HepG2 (cell line): ENCODE measurements around the gene VAMP2. TPM values are rescaled to one million over a fixed set of nuclear protein-coding genes. Genes with fewer than 3 reads are reported as not detected.
A peak's percentile ranks its signal among the peaks of the same experiment; 100 is the strongest.

Experiments
- ARNT2 ChIP-seq: sonication (generic); formaldehyde crosslinking; IDR thresholded peaks from 2 replicates; pipeline ENCODE4 v1.8.0; 2022; ENCODE audit warnings: mild to moderate bottlenecking, low read depth, missing genetic modification reagents, moderate library complexity
- ATF3 ChIP-seq: sonication (generic); formaldehyde crosslinking; IDR thresholded peaks from 2 replicates; pipeline ENCODE4 v1.4.0; 2020; ENCODE audit warnings: missing genetic modification reagents
- HDAC1 ChIP-seq: sonication (generic); formaldehyde crosslinking; IDR thresholded peaks from 2 replicates; pipeline ENCODE4 v1.5.1; 2020; ENCODE audit warnings: mild to moderate bottlenecking, missing genetic modification reagents
- MAF1 ChIP-seq: sonication (generic); formaldehyde crosslinking; IDR thresholded peaks from 2 replicates; pipeline ENCODE4 v1.5.0; 2020; ENCODE audit warnings: missing genetic modification reagents, borderline replicate concordance
- MLLT10 ChIP-seq: sonication (generic); formaldehyde crosslinking; IDR thresholded peaks from 2 replicates; pipeline ENCODE4 v1.4.0; 2020; ENCODE audit warnings: missing genetic modification reagents
- TCF7L2 ChIP-seq: IDR thresholded peaks from 2 replicates; pipeline ENCODE4 v1.6.1; 2011; ENCODE audit warnings: mild to moderate bottlenecking, low read depth, low read length, moderate library complexity
- TEAD3 ChIP-seq: optimal IDR thresholded peaks from 2 replicates; pipeline ENCODE3; 2016; ENCODE audit warnings: borderline replicate concordance
- TFE3 ChIP-seq: IDR thresholded peaks from 2 replicates; pipeline ENCODE4 v1.6.1; 2016
- ZBTB1 ChIP-seq: sonication (generic); formaldehyde crosslinking; IDR thresholded peaks from 2 replicates; pipeline ENCODE4 v1.4.0; 2020; ENCODE audit warnings: missing genetic modification reagents, borderline replicate concordance
- ZBTB43 ChIP-seq: sonication (generic); formaldehyde crosslinking; conservative IDR thresholded peaks from 2 replicates; pipeline ENCODE4 v1.4.0; 2020; ENCODE audit warnings: missing genetic modification reagents
- ZNF142 ChIP-seq: sonication (generic); formaldehyde crosslinking; IDR thresholded peaks from 2 replicates; pipeline ENCODE4 v1.4.0; 2020; ENCODE audit warnings: missing genetic modification reagents
- ZNF383 ChIP-seq: sonication (generic); formaldehyde crosslinking; IDR thresholded peaks from 2 replicates; pipeline ENCODE4 v1.4.0; 2020; ENCODE audit warnings: missing genetic modification reagents, mild to moderate bottlenecking, borderline replicate concordance
- ZNF629 ChIP-seq: sonication (generic); formaldehyde crosslinking; conservative IDR thresholded peaks from 2 replicates; pipeline ENCODE4 v1.5.0; 2020; ENCODE audit warnings: missing genetic modification reagents
- polyA plus RNA-seq, 8 experiments: library from polyadenylated mRNA; depleted of rRNA in 3 of 8; stranded (reverse) in 7 of 8; unstranded in 1 of 8; fragments of >200 nt; fragmentation: Illumina TruSeq in 4 of 8; extraction: Trizol in 4 of 8; gene quantifications; 2 replicates each; pipeline versions ENCODE4 v1.2.1 to v1.2.3, GENCODE V29; 2011 to 2016; ENCODE audit warnings: low read depth in 4 of 8, missing spikeins in 1 of 8, mixed read lengths in 1 of 8; ENCODE audit not compliant: insufficient read depth in 1 of 8
- total RNA-seq, 5 experiments: library from RNA; depleted of rRNA; stranded (reverse); fragments of >200 nt; fragmentation: Illumina TruSeq; extraction: Trizol; gene quantifications; 2 replicates each; pipeline ENCODE4 v1.2.3, GENCODE V29; 2016; ENCODE audit warnings: low read depth in 1 of 5
- TF ChIP-seq, protein P1 (sequence below): sonication (generic); formaldehyde crosslinking; IDR thresholded peaks from 2 replicates; pipeline ENCODE4; 2020; ENCODE audit warnings: missing genetic modification reagents, mild to moderate bottlenecking, borderline replicate concordance
- TF ChIP-seq, protein P2 (sequence below): sonication (generic); formaldehyde crosslinking; IDR thresholded peaks from 2 replicates; pipeline ENCODE4 v1.5.0; 2020; ENCODE audit warnings: missing genetic modification reagents

Gene VAMP2
- total and polyA plus RNA-seq, 2 of the 13 experiments (the other 11 are each of a cell fraction or from before 2014, with no cell fraction given), result 3.9 to 17.2 TPM

DNA sequence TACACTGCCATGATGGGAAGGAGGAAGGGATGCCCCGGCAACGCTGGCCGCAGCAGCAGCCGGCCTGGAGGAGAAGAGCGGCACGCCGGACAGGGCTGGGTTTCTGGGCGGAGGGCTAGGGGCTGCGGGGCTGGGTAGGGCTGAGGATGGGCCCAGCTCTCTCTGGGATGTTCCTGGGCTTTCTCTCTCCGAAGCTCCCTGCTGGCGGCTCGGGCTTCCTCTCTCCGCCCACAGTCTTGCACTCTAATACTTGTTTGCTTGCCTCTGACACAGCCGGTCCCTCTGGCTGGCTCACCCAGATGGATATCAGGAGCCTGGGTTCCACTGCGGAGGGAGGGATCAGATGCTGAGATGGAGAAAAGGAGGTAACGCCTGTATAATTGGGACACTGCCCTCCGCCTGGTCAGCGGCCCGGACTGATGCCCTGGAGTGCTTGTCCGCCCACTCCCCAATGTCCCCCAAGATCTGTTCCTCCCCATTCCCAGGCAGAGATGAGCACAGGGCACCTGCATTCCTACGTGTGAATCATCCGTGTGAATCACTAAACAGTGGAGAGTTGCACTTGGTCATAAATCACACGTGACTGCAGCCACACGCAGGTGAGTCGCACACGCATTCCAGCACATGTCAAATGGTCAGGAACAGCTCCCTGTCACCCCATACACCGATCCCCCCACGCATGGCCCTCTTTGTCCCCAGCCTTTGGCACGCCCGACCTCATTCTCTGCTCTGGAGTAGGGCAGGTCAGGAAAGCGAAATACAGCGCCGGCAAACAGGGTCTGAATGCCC lies 44.6 kb downstream of the VAMP2 start, which contains the start of gene ALOXE3 (continued):
- TF ChIP-seq, protein P1, sequence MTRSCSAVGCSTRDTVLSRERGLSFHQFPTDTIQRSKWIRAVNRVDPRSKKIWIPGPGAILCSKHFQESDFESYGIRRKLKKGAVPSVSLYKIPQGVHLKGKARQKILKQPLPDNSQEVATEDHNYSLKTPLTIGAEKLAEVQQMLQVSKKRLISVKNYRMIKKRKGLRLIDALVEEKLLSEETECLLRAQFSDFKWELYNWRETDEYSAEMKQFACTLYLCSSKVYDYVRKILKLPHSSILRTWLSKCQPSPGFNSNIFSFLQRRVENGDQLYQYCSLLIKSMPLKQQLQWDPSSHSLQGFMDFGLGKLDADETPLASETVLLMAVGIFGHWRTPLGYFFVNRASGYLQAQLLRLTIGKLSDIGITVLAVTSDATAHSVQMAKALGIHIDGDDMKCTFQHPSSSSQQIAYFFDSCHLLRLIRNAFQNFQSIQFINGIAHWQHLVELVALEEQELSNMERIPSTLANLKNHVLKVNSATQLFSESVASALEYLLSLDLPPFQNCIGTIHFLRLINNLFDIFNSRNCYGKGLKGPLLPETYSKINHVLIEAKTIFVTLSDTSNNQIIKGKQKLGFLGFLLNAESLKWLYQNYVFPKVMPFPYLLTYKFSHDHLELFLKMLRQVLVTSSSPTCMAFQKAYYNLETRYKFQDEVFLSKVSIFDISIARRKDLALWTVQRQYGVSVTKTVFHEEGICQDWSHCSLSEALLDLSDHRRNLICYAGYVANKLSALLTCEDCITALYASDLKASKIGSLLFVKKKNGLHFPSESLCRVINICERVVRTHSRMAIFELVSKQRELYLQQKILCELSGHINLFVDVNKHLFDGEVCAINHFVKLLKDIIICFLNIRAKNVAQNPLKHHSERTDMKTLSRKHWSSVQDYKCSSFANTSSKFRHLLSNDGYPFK (CRISPR knock-in tag), result peak; percentile 38; the same call in 1 of the 2 replicates
- TF ChIP-seq ZBTB1 (CRISPR knock-in tag), result no peak
- no peak for TF ChIP-seq ZNF383 (CRISPR knock-in tag)
- no peak for TF ChIP-seq ZBTB43 (CRISPR knock-in tag)
- 0 out of 2 replicates have a peak, but pooled peaks have one; percentile 7 for TF ChIP-seq ATF3 (CRISPR knock-in tag)
- TF ChIP-seq TEAD3 (CRISPR knock-in tag), result peak; percentile 61
- 0 out of 2 replicates have a peak, but pooled peaks have one; percentile 16 for TF ChIP-seq ARNT2 (CRISPR knock-in tag)
- no peak for TF ChIP-seq ZNF629
- TF ChIP-seq MLLT10 (CRISPR knock-in tag), result no peak
- peak; percentile 28; the same call in 1 of the 2 replicates for TF ChIP-seq HDAC1
- no peak for TF ChIP-seq ZNF142 (CRISPR knock-in tag)
- no peak for TF ChIP-seq MAF1
- no peak for TF ChIP-seq TCF7L2
- TF ChIP-seq, protein P2, sequence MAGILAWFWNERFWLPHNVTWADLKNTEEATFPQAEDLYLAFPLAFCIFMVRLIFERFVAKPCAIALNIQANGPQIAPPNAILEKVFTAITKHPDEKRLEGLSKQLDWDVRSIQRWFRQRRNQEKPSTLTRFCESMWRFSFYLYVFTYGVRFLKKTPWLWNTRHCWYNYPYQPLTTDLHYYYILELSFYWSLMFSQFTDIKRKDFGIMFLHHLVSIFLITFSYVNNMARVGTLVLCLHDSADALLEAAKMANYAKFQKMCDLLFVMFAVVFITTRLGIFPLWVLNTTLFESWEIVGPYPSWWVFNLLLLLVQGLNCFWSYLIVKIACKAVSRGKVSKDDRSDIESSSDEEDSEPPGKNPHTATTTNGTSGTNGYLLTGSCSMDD (CRISPR knock-in tag), result 0 out of 2 replicates have a peak, but pooled peaks have one; percentile 67
- TF ChIP-seq TFE3 (CRISPR knock-in tag), result peak; percentile 31; the same call in 1 of the 2 replicates
